ENCODE results near the gene STEAP1B.
"Not testable (repeated sequence)": the region's sequence is repeated elsewhere in the genome, so short reads cannot be mapped to it uniquely, and the experiment has no call there.

GRCh38 chr7:22436552-22436951, 63.4 kb downstream of the STEAP1B start:
- TF ChIP-seq, protein P1, sequence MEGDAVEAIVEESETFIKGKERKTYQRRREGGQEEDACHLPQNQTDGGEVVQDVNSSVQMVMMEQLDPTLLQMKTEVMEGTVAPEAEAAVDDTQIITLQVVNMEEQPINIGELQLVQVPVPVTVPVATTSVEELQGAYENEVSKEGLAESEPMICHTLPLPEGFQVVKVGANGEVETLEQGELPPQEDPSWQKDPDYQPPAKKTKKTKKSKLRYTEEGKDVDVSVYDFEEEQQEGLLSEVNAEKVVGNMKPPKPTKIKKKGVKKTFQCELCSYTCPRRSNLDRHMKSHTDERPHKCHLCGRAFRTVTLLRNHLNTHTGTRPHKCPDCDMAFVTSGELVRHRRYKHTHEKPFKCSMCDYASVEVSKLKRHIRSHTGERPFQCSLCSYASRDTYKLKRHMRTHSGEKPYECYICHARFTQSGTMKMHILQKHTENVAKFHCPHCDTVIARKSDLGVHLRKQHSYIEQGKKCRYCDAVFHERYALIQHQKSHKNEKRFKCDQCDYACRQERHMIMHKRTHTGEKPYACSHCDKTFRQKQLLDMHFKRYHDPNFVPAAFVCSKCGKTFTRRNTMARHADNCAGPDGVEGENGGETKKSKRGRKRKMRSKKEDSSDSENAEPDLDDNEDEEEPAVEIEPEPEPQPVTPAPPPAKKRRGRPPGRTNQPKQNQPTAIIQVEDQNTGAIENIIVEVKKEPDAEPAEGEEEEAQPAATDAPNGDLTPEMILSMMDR (IDR thresholded peaks at IDR 0.05; ENCODE audit: insufficient read depth, low read length, poor library complexity, severe bottlenecking), result not testable (repeated sequence)
- TF ChIP-seq EZH2phosphoT487 (conservative IDR thresholded peaks at IDR 0.05; ENCODE audit: low read length), result not testable (repeated sequence)

Measured in SU-DHL-6 (cell line).